Ascending aorta (tissue), 2 donors: ENCODE data around the gene EFEMP2. TPM values are rescaled to one million over a fixed set of nuclear protein-coding genes. Genes with fewer than 3 reads are reported as not detected.
A peak's percentile ranks its signal among the peaks of the same experiment; 100 is the strongest.

Experiments used
- DNase-seq, 2 donors: peaks; one replicate each; pipeline ENCODE4 v3.0.0-alpha.2; 2019; ENCODE audit warnings: low spot score in 2 of 2
- H3K27ac ChIP-seq, 2 donors: fragments of 200-600 bp; sonication (generic); one replicate each; pipeline ENCODE4 v1.5.1; 2016 to 2017; ENCODE audit warnings: mild to moderate bottlenecking in 1 of 2
- H3K27me3 ChIP-seq: fragments of 200-600 bp; sonication (generic); one replicate; pipeline ENCODE4 v1.5.1; 2017
- H3K36me3 ChIP-seq, 2 donors: fragments of 200-600 bp; sonication (generic); one replicate each; pipeline ENCODE4 v1.5.1; 2016
- H3K4me1 ChIP-seq, 2 donors: fragments of 200-600 bp; sonication (generic); one replicate each; pipeline ENCODE4 v1.5.1; 2016 to 2017; ENCODE audit warnings: mild to moderate bottlenecking in 1 of 2
- H3K4me3 ChIP-seq, 2 donors: fragments of 200-600 bp; sonication (generic); one replicate each; pipeline ENCODE4 v1.5.1; 2016 to 2017; ENCODE audit warnings: mild to moderate bottlenecking in 1 of 2
- H3K9me3 ChIP-seq, 2 donors: fragments of 200-600 bp; sonication (generic); one replicate each; pipeline ENCODE4 v1.5.1; 2016
- intact Hi-C: fragments of 100-400 bp; cut with DNase I; formaldehyde crosslinking; loops from one replicate; pipeline ENCODE4 v1.15.1; 2023
- total RNA-seq: library from RNA; depleted of rRNA; stranded (reverse); fragments of >200 nt; gene quantifications from one replicate; pipeline ENCODE4 v1.1.0, GENCODE V29; 2016
- TF ChIP-seq, protein P1 (sequence below), 3 experiments: fragments of 200-600 bp in 2 of 3; fragments of 450-650 bp in 1 of 3; sonication (generic) in 2 of 3; IDR thresholded peaks; one replicate each; pipeline ENCODE4 v1.5.1; 2016 to 2019; ENCODE audit warnings: antibody characterized with exemption in 3 of 3, mild to moderate bottlenecking in 1 of 3, moderate library complexity in 1 of 3

EFEMP2 gene
- 92.8 TPM for total RNA-seq

DNA sequence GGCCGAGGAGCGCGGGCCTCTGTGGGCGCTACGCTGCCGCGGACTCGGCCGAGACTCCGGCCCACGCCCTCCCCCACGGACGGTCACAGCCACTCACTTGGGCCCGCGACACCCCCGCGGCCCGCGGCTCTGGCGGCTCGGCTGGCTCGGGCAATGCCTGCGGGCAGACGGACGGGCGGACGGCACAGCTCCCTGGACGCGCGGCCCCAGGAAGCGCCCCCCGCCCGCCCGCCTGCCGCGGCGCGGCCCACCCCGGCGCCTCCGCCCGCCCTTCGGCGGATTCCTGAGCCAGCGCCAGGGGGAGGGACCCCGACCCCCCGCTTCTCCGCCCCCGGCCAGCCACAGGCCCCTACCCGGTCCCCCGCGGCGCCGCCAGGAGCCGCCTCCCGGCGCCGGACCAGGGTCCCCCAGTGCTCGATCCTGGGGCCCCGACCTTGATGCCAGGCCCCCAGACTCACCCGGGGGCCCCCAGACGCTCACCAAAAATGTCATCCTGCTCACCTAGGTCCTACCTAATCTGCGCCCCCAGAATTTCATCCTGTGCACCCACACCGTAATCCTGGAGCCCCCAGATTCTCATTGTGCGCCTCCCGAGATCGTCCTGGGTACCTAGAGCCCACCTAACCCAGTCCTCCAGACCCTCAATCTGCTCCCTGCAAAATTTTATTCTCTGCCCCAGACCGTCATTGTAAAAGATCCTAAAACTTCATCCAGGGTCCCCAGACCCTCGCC lies at the start of gene EFEMP2:
TSS of gene EFEMP2 (minus strand) at position 215 of the 732 bp plus-strand sequence. CDS start 446 bp downstream, outside the sequence.
- Histone ChIP-seq H3K4me3 (peak within 1 kb of the TSS; percentile 67 to 92), H3K4me1 (peaks cover 3 to 17% of the 10 kb centered on the region in 2 donors), H3K27me3 (no peaks in the 10 kb centered on the region), H3K27ac (peak within 1 kb of the TSS; percentile 92 to 99), H3K36me3 (peaks cover 8 to 18% of the 10 kb centered on the region in 2 donors), H3K9me3 (no peaks in the 10 kb centered on the region)
- no peak for DNase-seq
- TF ChIP-seq, protein P1, sequence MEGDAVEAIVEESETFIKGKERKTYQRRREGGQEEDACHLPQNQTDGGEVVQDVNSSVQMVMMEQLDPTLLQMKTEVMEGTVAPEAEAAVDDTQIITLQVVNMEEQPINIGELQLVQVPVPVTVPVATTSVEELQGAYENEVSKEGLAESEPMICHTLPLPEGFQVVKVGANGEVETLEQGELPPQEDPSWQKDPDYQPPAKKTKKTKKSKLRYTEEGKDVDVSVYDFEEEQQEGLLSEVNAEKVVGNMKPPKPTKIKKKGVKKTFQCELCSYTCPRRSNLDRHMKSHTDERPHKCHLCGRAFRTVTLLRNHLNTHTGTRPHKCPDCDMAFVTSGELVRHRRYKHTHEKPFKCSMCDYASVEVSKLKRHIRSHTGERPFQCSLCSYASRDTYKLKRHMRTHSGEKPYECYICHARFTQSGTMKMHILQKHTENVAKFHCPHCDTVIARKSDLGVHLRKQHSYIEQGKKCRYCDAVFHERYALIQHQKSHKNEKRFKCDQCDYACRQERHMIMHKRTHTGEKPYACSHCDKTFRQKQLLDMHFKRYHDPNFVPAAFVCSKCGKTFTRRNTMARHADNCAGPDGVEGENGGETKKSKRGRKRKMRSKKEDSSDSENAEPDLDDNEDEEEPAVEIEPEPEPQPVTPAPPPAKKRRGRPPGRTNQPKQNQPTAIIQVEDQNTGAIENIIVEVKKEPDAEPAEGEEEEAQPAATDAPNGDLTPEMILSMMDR (IDR thresholded peaks at IDR 0.05) = no peak
- intact Hi-C loops = loop anchor here (1.0 kb wide), 3 partner anchors 12 to 47 kb away; partner anchors contain the start of genes C11orf68, DRAP1, FIBP and MUS81

DNA sequence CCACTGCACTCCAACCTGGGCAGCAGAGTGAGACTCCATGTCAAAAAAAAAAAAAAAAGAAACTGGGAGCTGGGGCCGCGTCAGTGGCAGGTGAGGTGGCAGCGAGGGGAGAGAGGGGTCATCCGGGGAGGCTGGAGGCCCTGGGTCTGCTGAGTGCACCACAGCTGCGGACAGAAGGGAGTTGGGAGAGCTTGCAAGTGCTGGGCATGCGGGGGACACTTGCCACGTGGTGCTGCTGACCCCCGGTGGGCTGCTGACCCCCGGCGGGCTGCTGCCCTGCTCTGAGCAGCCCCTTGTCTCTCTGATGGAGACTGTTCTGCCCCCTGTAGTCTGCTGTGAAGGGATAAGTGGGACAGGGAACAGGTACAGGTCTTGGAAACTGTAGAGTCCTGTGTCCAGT lies 49.3 kb upstream of the EFEMP2 start:
- Histone ChIP-seq H3K27ac (no peak overlapping the region), H3K27me3 (no peaks in the 10 kb centered on the region), H3K9me3 (no peaks in the 10 kb centered on the region), H3K4me3 (no peak overlapping the region), H3K4me1 (peaks cover 24 to 26% of the 10 kb centered on the region in 2 donors), H3K36me3 (peaks cover 12 to 20% of the 10 kb centered on the region in 2 donors)
- intact Hi-C loops = no loop called here
- TF ChIP-seq, protein P1 (IDR thresholded peaks at IDR 0.05) = no peak
- no peak for DNase-seq

DNA sequence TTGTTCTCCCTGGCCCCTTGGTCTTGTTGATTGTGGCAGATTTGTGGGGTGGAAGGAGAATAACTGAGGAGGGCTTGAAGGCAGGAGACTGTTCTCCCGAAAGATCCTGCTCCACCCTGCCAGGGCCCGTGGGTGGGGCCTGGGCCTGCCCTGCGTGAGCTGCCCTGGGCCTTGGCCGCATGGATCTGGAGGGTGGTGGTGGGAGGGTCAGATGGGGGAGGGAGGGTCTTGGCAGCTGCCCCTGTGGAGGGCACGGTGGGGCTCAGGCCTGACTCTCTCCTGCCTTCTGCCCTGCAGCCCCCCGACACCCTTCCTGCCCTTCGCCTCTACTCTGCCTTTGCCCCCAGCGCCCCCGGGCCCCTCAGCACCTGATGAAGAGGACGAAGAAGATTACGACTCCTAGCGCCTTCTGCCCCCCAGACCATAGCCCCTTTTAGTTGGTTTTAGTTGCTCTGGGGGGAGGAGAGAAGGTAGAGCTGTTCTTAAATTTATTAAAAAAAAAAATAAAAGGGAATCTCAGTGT lies 48.5 kb upstream of the EFEMP2 start:
- TF ChIP-seq, protein P1 (IDR thresholded peaks at IDR 0.05) = no peak
- intact Hi-C loops = no loop called here
- H3K27me3 ChIP-seq = no peaks in the 10 kb centered on the region
- no peaks in the 10 kb centered on the region for H3K9me3 ChIP-seq
- H3K4me1 ChIP-seq = peaks cover 32 to 34% of the 10 kb centered on the region in 2 donors
- no peak for DNase-seq
- peak overlapping the region in 1 of 2 donors; percentile 6 for H3K27ac ChIP-seq
- peak overlapping the region; percentile 0 to 88 for H3K4me3 ChIP-seq
- peaks cover 12 to 20% of the 10 kb centered on the region in 2 donors for H3K36me3 ChIP-seq

GRCh38 chr11:65920372-65920802 lies 47.8 kb upstream of the EFEMP2 start:
- TF ChIP-seq, protein P1 (IDR thresholded peaks at IDR 0.05) = no peak
- Histone ChIP-seq H3K4me1 (peaks cover 36 to 38% of the 10 kb centered on the region in 2 donors), H3K27me3 (no peaks in the 10 kb centered on the region), H3K4me3 (peak overlapping the region; percentile 79 to 88), H3K36me3 (peaks cover 12 to 20% of the 10 kb centered on the region in 2 donors), H3K9me3 (no peaks in the 10 kb centered on the region), H3K27ac (peak overlapping the region; percentile 6 to 87)
- DNase-seq = no peak
- intact Hi-C loops = no loop called here

GRCh38 chr11:65919573-65920371 lies 47.2 kb upstream of the EFEMP2 start:
- Histone ChIP-seq H3K4me3 (peak overlapping the region; percentile 79 to 88), H3K27me3 (no peaks in the 10 kb centered on the region), H3K4me1 (peaks cover 42 to 43% of the 10 kb centered on the region in 2 donors), H3K9me3 (no peaks in the 10 kb centered on the region), H3K27ac (peak overlapping the region; percentile 77 to 87), H3K36me3 (peaks cover 12 to 20% of the 10 kb centered on the region in 2 donors)
- intact Hi-C loops = loop anchor here (1.0 to 5.0 kb wide), 9 partner anchors 19 to 893 kb away; partner anchors contain the start of genes CFL1, FIBP, FOSL1 and KAT5
- TF ChIP-seq, protein P1 (IDR thresholded peaks at IDR 0.05) = no peak
- DNase-seq = peak in 1 of 2 donors; percentile 78
